GM19025 (cell line): ENCODE results near the gene GAGE12E.
"Not testable (repeated sequence)": the region's sequence is repeated elsewhere in the genome, so short reads cannot be mapped to it uniquely, and the experiment has no call there.

Source experiments
- ATAC-seq: cut with Tn5 transposase; IDR thresholded peaks from one replicate; pipeline ENCODE4 v1.9.1; 2021; ENCODE audit warnings: mild to moderate bottlenecking, low read depth, moderate library complexity; ENCODE audit not compliant: unreplicated experiment

Gene GAGE12E

DNA sequence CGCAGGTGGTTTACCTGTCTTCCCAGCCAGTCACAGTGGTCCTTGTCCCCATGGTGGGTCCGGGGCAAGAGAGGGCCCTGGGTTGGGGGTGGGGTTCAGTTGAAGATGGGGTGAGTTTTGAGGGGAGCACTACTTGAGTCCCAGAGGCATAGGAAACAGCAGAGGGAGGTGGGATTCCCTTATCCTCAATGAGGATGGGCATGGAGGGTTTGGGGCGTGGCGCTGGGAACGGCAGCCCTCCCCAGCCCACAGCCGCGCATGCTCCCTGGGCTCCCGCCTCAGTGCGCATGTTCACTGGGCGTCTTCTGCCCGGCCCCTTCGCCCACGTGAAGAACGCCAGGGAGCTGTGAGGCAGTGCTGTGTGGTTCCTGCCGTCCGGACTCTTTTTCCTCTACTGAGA is at the start of gene GAGE12E:
TSS of gene GAGE12E (plus strand) at position 301 of the 400 bp plus-strand sequence. CDS start 1,155 bp downstream, outside the sequence.
- ATAC-seq = not testable (repeated sequence)

GRCh38 chrX:49531877-49532276 is 19.2 kb upstream of the GAGE12E start, which contains the start of gene GAGE12C:
Gene GAGE12C (plus strand): TSS chrX:49532177. CDS start chrX:49533332, 1,155 bp downstream.
- ATAC-seq = not testable (repeated sequence)

DNA sequence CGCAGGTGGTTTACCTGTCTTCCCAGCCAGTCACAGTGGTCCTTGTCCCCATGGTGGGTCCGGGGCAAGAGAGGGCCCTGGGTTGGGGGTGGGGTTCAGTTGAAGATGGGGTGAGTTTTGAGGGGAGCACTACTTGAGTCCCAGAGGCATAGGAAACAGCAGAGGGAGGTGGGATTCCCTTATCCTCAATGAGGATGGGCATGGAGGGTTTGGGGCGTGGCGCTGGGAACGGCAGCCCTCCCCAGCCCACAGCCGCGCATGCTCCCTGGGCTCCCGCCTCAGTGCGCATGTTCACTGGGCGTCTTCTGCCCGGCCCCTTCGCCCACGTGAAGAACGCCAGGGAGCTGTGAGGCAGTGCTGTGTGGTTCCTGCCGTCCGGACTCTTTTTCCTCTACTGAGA is 9.7 kb upstream of the GAGE12E start, which contains the start of gene GAGE12D:
TSS of gene GAGE12D (plus strand) at position 301 of the 400 bp plus-strand sequence. CDS start 1,155 bp downstream, outside the sequence.
- not testable (repeated sequence) for ATAC-seq

DNA sequence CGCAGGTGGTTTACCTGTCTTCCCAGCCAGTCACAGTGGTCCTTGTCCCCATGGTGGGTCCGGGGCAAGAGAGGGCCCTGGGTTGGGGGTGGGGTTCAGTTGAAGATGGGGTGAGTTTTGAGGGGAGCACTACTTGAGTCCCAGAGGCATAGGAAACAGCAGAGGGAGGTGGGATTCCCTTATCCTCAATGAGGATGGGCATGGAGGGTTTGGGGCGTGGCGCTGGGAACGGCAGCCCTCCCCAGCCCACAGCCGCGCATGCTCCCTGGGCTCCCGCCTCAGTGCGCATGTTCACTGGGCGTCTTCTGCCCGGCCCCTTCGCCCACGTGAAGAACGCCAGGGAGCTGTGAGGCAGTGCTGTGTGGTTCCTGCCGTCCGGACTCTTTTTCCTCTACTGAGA is 9.5 kb downstream of the GAGE12E start, which contains the start of gene GAGE12F:
TSS of gene GAGE12F (plus strand) at position 301 of the 400 bp plus-strand sequence. CDS start 1,155 bp downstream, outside the sequence.
- ATAC-seq = not testable (repeated sequence)

- not testable (repeated sequence) for ATAC-seq
Measured at GRCh38 chrX:49568728-49569127, 17.6 kb downstream of the GAGE12E start.

- not testable (repeated sequence) for ATAC-seq
Measured at GRCh38 chrX:49569152-49569551, 18.1 kb downstream of the GAGE12E start.

DNA sequence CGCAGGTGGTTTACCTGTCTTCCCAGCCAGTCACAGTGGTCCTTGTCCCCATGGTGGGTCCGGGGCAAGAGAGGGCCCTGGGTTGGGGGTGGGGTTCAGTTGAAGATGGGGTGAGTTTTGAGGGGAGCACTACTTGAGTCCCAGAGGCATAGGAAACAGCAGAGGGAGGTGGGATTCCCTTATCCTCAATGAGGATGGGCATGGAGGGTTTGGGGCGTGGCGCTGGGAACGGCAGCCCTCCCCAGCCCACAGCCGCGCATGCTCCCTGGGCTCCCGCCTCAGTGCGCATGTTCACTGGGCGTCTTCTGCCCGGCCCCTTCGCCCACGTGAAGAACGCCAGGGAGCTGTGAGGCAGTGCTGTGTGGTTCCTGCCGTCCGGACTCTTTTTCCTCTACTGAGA is 19.0 kb downstream of the GAGE12E start, which contains the start of gene GAGE12G:
TSS of gene GAGE12G (plus strand) at position 301 of the 400 bp plus-strand sequence. CDS start 1,155 bp downstream, outside the sequence.
- ATAC-seq = not testable (repeated sequence)

DNA sequence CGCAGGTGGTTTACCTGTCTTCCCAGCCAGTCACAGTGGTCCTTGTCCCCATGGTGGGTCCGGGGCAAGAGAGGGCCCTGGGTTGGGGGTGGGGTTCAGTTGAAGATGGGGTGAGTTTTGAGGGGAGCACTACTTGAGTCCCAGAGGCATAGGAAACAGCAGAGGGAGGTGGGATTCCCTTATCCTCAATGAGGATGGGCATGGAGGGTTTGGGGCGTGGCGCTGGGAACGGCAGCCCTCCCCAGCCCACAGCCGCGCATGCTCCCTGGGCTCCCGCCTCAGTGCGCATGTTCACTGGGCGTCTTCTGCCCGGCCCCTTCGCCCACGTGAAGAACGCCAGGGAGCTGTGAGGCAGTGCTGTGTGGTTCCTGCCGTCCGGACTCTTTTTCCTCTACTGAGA is 28.6 kb downstream of the GAGE12E start, which contains the start of gene GAGE12H:
TSS of gene GAGE12H (plus strand) at position 301 of the 400 bp plus-strand sequence. CDS start 1,155 bp downstream, outside the sequence.
- not testable (repeated sequence) for ATAC-seq

GRCh38 chrX:49589196-49589595 is 38.1 kb downstream of the GAGE12E start, which contains the start of gene GAGE2A:
Gene GAGE2A (plus strand): TSS chrX:49589496. CDS start chrX:49590651, 1,155 bp downstream.
- ATAC-seq = not testable (repeated sequence)

GRCh38 chrX:49589769-49590478 is 38.8 kb downstream of the GAGE12E start:
- not testable (repeated sequence) for ATAC-seq

DNA sequence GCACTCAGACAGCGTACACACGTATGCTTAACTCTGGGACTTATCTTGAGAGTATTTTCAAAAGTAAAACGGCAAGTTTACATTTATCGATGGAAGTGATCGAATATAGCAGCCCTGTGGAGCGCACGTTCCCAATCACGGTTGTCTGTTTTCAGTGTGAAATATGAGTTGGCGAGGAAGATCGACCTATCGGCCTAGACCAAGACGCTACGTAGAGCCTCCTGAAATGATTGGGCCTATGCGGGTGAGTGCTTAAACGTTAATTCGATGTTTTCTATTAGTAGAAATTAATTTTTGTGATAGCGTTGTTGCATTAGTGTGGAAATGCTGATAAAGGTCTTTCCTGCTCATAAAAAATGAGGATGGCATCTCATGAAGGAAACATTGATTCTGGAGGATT is 39.4 kb downstream of the GAGE12E start:
- not testable (repeated sequence) for ATAC-seq

DNA sequence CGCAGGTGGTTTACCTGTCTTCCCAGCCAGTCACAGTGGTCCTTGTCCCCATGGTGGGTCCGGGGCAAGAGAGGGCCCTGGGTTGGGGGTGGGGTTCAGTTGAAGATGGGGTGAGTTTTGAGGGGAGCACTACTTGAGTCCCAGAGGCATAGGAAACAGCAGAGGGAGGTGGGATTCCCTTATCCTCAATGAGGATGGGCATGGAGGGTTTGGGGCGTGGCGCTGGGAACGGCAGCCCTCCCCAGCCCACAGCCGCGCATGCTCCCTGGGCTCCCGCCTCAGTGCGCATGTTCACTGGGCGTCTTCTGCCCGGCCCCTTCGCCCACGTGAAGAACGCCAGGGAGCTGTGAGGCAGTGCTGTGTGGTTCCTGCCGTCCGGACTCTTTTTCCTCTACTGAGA is 47.6 kb downstream of the GAGE12E start, which contains the start of gene GAGE1:
TSS of gene GAGE1 (plus strand) at position 301 of the 400 bp plus-strand sequence. CDS start 1,155 bp downstream, outside the sequence.
- ATAC-seq = not testable (repeated sequence)
